Measurements from ENCODE around the gene CMTM2.
A peak's percentile ranks its signal among the peaks of the same experiment; 100 is the strongest.
"Not testable (repeated sequence)": the region's sequence is repeated elsewhere in the genome, so short reads cannot be mapped to it uniquely, and the experiment has no call there.

The CMTM2 gene

DNA sequence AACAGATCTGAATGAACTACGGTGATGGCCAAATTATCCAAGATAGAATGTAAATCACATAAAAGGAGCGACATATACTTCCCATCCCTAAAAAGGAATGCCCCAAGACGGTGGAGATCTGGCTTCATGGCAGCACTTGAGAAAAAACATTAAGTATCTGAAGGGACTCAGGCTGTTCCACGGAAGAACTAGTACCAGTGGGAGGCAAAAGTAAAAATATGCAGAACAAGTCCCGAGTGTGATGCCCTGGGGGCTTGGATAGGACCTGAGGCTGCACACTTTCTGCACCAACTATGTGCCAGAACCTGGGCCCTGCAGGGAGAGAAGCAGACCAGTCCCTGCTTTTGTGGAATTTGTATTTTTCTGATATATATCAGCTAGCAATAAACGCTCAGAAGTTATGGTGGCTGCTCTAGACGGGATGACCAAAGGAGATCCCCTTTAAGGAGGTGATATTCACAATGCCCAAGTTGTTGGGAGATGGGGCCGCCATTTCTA, 27.4 kb upstream of the CMTM2 start:
- Histone ChIP-seq H3K27ac (peak overlapping the region; percentile 75 to 99 (median 92)), H3K4me3 (peak overlapping the region; percentile 32 to 73 (median 67))

- H3K4me3 ChIP-seq = peak within 1 kb of the TSS; percentile 32 to 73 (median 67)
Measured at GRCh38 chr16:66552286-66553177, 26.7 kb upstream of the CMTM2 start, which contains the start of gene CKLF. Gene CKLF, plus strand, starts transcription at chr16:66552576. Its CDS starts 140 bp downstream, at chr16:66552716.

DNA sequence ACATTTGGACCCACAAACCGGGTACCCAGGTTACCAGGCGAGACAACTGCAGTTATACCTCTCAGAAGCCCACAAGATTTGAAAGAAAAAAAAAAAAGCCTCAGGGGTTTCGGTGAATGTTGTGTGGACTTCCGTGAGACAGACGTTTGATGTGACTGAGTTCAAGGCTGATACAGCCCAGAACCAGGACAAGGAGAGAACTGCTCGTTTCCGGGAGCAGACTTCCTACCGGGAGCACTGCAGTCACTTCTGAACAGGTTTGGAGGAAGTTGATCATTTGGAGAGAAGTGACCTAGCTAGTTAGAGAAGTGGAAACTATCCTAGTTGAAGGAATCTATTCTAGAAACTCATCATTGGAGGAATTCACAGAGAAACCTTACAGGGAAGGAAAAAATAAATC, 26.0 kb upstream of the CMTM2 start:
- Histone ChIP-seq H3K4me3 (peak overlapping the region; percentile 32 to 73 (median 67)), H3K27ac (peak overlapping the region in 19 of 21 experiments; percentile 73 to 99 (median 93))

More at GRCh38 chr16:66552286-66553177, 26.7 kb upstream of the CMTM2 start, which contains the start of gene CKLF:
- peak within 1 kb of the TSS; percentile 75 to 99 (median 92) for H3K27ac ChIP-seq

GRCh38 chr16:66554021-66554420, 25.2 kb upstream of the CMTM2 start:
- Histone ChIP-seq H3K4me3 (peak overlapping the region in 3 of 7 experiments; percentile 67 to 73 (median 69)), H3K27ac (peak overlapping the region in 11 of 21 experiments; percentile 85 to 99 (median 97))

DNA sequence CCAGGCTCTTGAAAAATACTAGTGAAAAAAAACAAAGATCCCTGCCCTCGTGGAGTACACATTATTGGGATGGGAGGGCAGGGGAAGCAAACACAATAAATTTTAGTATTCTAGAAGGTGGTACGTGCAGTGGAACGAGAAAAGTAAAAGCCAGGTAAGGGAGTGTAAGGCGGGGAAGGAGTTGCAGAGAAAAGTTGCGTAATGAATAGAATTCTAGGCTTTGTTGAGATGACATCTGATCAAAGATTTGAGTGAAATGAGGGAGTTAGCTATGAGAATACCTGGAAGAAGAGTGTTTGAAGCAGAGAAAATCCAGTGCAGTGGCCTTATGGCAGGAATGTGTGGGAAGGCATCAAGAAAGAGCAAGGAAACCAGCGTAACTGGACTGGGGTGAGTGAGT, 24.8 kb upstream of the CMTM2 start:
- H3K4me3 ChIP-seq = peak overlapping the region in 2 of 7 experiments; percentile 13 to 17
- peak overlapping the region in 6 of 21 experiments; percentile 18 to 97 (median 65) for H3K27ac ChIP-seq

DNA sequence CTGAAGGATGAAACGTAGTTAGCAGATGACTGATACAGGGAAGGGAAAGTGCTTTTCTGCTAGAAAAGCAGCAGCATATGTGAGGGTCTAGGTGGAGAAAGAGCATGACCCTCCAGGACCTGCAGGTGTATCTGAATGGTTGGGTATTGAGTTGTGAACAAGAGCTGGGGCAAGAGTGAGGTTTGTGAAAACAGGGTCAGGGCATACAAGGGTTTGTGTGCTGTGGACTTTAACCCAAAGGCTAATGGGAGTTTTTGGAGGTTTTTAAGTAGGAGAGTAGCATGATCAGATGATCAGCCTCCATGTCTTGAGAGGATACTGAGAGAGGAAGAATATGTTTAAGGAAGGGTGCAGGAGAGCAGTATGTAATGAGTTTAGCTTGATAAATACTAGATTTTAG, 19.2 kb upstream of the CMTM2 start:
- no peak overlapping the region for H3K4me3 ChIP-seq
- H3K27ac ChIP-seq = no peak overlapping the region

GRCh38 chr16:66561381-66562080, 17.7 kb upstream of the CMTM2 start:
- Histone ChIP-seq H3K27ac (peak overlapping the region in 3 of 21 experiments; percentile 4 to 49 (median 17)), H3K4me3 (no peak overlapping the region)

DNA sequence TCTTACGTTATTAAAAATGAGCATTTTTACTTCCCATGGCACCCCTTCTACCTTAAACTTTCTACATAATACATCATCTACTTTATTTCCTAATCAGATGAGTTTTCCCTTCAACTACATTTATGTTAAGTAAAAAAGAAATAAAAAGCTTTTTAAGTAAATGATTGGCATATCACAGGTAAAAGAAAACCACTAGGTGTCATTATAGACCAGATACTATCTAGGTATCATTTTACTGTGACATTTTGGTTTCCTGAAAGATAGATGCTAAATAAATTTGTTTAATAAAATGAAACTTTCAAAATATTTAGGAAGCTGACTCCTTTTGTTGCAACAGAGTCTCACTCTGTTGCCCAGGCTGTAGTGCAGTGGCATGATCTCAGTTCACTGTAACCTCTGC, 16.9 kb upstream of the CMTM2 start:
- Histone ChIP-seq H3K4me3 (no peak overlapping the region), H3K27ac (peak overlapping the region in 1 of 21 experiments; percentile 26)

GRCh38 chr16:66562986-66563385, 16.3 kb upstream of the CMTM2 start:
- Histone ChIP-seq H3K4me3 (no peak overlapping the region), H3K27ac (peak overlapping the region in 2 of 21 experiments; percentile 26)

GRCh38 chr16:66563574-66564334, 15.5 kb upstream of the CMTM2 start:
- Histone ChIP-seq H3K27ac (no peak overlapping the region), H3K4me3 (no peak overlapping the region)

DNA sequence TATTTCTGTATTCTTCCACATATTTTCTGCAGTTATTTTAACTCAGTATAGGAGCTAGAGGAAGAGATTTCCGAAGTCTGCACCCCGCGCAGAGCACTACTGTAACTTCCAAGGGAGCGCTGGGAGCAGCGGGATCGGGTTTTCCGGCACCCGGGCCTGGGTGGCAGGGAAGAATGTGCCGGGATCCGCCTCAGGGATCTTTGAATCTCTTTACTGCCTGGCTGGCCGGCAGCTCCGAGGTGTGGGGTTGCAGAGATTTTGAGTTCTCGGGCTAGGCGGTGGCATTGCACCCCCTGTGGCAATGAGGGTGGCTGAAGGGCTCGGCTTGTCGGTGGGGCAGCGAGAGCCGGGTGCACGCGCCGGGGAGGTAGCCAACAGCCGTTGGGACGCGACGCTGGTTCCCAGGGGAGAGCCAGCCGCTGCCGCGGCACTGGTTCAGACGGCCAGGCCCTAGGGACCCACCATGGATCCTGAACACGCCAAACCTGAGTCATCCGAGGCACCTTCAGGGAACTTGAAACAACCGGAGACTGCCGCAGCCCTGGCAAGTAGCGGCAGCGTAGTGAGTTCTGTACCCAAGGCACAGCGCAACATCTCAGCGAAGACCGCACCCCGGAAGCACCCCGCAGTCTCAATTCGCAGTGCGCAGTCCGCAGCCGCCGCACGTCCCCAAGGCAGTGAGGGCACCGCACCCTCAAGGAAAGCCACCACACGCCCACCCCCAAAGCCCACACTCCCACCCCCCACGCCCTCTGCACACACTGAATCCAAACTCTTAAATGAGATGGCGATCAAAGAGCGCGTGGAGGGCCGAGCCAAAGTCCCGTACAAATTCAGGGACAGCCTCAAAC, 13.0 kb upstream of the CMTM2 start, which contains the start of gene CMTM1:
Gene CMTM1 (plus strand): TSS at position 389 of the 851 bp plus-strand sequence. CDS start 75 bp downstream, at position 464.
- Histone ChIP-seq H3K27ac (no peak within 1 kb of the TSS), H3K4me3 (no peak within 1 kb of the TSS)

GRCh38 chr16:66567270-66567669, 12.0 kb upstream of the CMTM2 start:
- not testable (repeated sequence) for H3K27ac ChIP-seq, H3K4me3 ChIP-seq

- Histone ChIP-seq H3K27ac (no peak overlapping the region), H3K4me3 (no peak overlapping the region)
Measured at GRCh38 chr16:66568355-66568754, 10.9 kb upstream of the CMTM2 start.

DNA sequence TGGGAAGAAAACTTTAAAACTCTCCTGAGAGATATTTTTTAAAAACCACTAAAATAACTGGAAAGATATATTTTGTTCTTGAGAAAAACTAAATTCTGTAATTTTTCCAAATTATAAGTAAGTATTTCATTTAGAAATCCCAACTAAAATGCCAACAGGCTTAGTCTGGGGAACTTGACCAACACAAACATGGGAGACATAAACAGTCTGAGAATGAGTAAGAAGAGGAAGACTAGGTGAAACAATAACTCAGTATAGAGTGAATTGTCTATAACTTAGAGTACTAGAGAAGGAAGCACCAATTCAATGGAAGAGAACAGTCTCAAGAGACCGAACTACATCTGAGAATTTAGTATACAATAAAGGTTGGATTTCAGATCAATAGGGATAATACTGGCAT, 10.1 kb upstream of the CMTM2 start:
- H3K27ac ChIP-seq = no peak overlapping the region

DNA sequence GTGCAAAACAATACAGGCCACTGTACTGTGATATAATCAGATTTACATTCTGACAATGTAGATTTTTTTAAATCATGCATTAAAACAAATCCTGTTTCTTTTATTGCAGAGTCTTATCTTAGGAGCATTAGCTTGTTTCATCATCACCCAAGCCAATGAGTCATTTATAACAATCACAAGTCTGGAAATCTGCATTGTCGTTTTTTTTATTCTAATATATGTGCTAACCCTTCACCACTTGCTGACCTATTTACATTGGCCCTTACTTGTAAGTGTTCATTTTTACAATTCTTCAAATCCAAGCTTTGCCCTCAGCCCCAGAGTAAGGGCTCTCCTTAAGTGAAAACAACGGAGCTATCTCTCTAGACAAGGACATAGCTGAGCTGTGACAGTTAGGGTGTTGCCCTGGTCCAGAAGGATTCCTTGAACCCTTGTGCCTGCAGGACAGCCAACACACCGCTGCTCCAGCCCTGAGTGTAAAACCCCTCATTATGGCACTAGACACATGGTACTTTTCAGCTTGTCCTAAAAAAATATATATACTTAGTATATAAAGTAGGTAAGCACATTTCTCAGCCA, 9.3 kb upstream of the CMTM2 start:
- H3K4me3 ChIP-seq = no peak overlapping the region

More for the DNA sequence above, 10.1 kb upstream of the CMTM2 start:
- no peak overlapping the region for H3K4me3 ChIP-seq

DNA sequence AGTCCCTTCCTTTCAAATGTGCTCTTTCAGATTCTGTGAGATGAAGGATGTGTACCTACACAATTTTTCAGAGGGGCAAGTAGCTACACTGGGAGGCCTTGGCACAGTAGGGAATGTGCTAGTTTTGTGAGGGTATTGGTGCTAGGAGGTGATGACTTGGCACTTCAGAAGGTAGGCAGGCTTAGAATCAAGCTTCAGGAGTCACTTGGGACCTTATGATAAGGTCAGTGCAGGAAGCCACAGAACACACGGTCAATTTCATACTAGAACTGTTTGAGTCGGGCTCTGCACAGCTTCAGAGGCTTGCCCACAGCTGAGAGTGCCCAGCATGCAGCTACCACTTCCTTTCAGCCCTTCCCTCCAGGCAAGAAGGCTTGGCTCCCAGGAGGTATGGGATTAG, 6.9 kb upstream of the CMTM2 start:
- Histone ChIP-seq H3K27ac (no peak overlapping the region), H3K4me3 (no peak overlapping the region)

More for the DNA sequence above, 9.3 kb upstream of the CMTM2 start:
- no peak overlapping the region for H3K27ac ChIP-seq

- no peak overlapping the region for H3K27ac ChIP-seq
- H3K4me3 ChIP-seq = no peak overlapping the region
Measured at GRCh38 chr16:66574081-66574480, 5.2 kb upstream of the CMTM2 start.

DNA sequence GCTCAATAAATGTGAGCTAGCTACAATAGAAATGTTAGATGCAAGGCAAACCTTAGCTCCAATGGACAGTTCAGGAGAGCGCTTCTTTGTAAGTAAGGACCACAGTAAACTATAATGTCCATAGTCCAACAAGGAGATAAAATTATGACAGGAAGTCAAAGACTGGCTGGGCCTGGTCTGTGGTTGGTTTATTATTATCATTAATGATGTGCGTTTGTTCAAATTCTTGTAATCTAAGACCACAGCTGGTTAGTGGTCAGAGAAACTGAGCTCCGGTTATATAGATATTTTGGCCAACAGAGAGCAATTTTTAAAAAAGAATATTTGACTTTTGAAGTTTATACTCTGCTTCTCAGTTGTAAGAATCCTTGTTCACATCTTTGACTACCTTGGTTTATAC, 4.7 kb upstream of the CMTM2 start:
- H3K27ac ChIP-seq = no peak overlapping the region
- no peak overlapping the region for H3K4me3 ChIP-seq
